H9 (cell line): ENCODE measurements around the gene TBC1D12. TPM values are rescaled to one million over a fixed set of nuclear protein-coding genes. Genes with fewer than 3 reads are reported as not detected.

Experiments
- DNase-seq: peaks from one replicate; pipeline ENCODE4 v3.0.0-alpha.2; 2017
- H2AFZ ChIP-seq: one replicate; pipeline ENCODE4 v1.6.1; 2013; ENCODE audit warnings: mild to moderate bottlenecking, low read length, control low read depth, moderate library complexity
- H2AK5ac ChIP-seq: 2 replicates; pipeline ENCODE4 v1.6.1; 2013; ENCODE audit warnings: low read length, control low read depth, mixed read lengths; ENCODE audit not compliant: insufficient read length
- H2BK120ac ChIP-seq: one replicate; pipeline ENCODE4 v1.6.1; 2013; ENCODE audit warnings: low read depth, mild to moderate bottlenecking, low read length, control low read depth, inconsistent platforms; ENCODE audit not compliant: poor library complexity, severe bottlenecking
- H2BK12ac ChIP-seq: 2 replicates; pipeline ENCODE4 v1.6.1; 2013; ENCODE audit warnings: low read length, control low read depth, mixed read lengths, low read depth; ENCODE audit not compliant: insufficient read length
- H2BK15ac ChIP-seq: 2 replicates; pipeline ENCODE4 v1.6.1; 2013; ENCODE audit warnings: low read depth, low read length, control low read depth
- H2BK20ac ChIP-seq: one replicate; pipeline ENCODE4 v1.6.1; 2013; ENCODE audit warnings: low read depth, mild to moderate bottlenecking, low read length, control low read depth, inconsistent platforms; ENCODE audit not compliant: poor library complexity, severe bottlenecking
- H2BK5ac ChIP-seq: 2 replicates; pipeline ENCODE4 v1.6.1; 2013; ENCODE audit warnings: low read length, control low read depth, mixed read lengths; ENCODE audit not compliant: insufficient read length
- H3K14ac ChIP-seq: 2 replicates; pipeline ENCODE4 v1.6.1; 2013; ENCODE audit warnings: low read length, control low read depth; ENCODE audit not compliant: insufficient read depth
- H3K18ac ChIP-seq: 2 replicates; pipeline ENCODE4 v1.6.1; 2013; ENCODE audit warnings: low read depth, mild to moderate bottlenecking, mixed read lengths, low read length, control low read depth; ENCODE audit not compliant: insufficient read length
- H3K23ac ChIP-seq: 2 replicates; pipeline ENCODE4 v1.6.1; 2013; ENCODE audit warnings: low read length, control low read depth, mixed read lengths, low read depth; ENCODE audit not compliant: insufficient read length
- H3K23me2 ChIP-seq: 2 replicates; pipeline ENCODE4 v1.6.1; 2013; ENCODE audit warnings: low read depth, mild to moderate bottlenecking, mixed read lengths, low read length, control low read depth; ENCODE audit not compliant: insufficient read length, poor library complexity, severe bottlenecking
- H3K27ac ChIP-seq: 2 replicates; pipeline ENCODE4 v1.5.1; 2013; ENCODE audit warnings: low read length, control low read depth, mixed read lengths, low read depth; ENCODE audit not compliant: insufficient read length
- H3K27me3 ChIP-seq: 2 replicates; pipeline ENCODE4 v1.6.1; 2013; ENCODE audit warnings: low read length, control low read depth, inconsistent platforms; ENCODE audit not compliant: insufficient read depth
- H3K4ac ChIP-seq: 2 replicates; pipeline ENCODE4 v1.6.1; 2013; ENCODE audit warnings: low read depth, mild to moderate bottlenecking, control low read depth, inconsistent platforms, low read length, moderate library complexity
- H3K4me1 ChIP-seq: 2 replicates; pipeline ENCODE4 v1.6.1; 2013; ENCODE audit warnings: low read length, control low read depth, inconsistent platforms; ENCODE audit not compliant: insufficient read depth
- H3K4me2 ChIP-seq: 2 replicates; pipeline ENCODE4 v1.6.1; 2013; ENCODE audit warnings: low read length, control low read depth, mixed read lengths; ENCODE audit not compliant: insufficient read length, insufficient read depth
- H3K56ac ChIP-seq: 2 replicates; pipeline ENCODE4 v1.6.1; 2013; ENCODE audit warnings: low read depth, mild to moderate bottlenecking, mixed read lengths, low read length, control low read depth; ENCODE audit not compliant: insufficient read length
- H3K79me1 ChIP-seq: 2 replicates; pipeline ENCODE4 v1.6.1; 2013; ENCODE audit warnings: low read depth, mild to moderate bottlenecking, moderate library complexity, low read length, control low read depth, inconsistent platforms; ENCODE audit not compliant: insufficient read depth, poor library complexity, severe bottlenecking
- H3K79me2 ChIP-seq: 2 replicates; pipeline ENCODE4 v1.6.1; 2013; ENCODE audit warnings: low read length, control low read depth, inconsistent platforms; ENCODE audit not compliant: insufficient read depth
- H3K9ac ChIP-seq: 2 replicates; pipeline ENCODE4 v1.6.1; 2013; ENCODE audit warnings: low read length, control low read depth, mixed read lengths; ENCODE audit not compliant: insufficient read length; ENCODE audit errors: extremely low read depth
- H3K9me3 ChIP-seq: one replicate; pipeline ENCODE4 v1.6.1; 2013; ENCODE audit warnings: low read depth, low read length, inconsistent platforms; ENCODE audit not compliant: control insufficient read depth
- H3T11ph ChIP-seq: one replicate; pipeline ENCODE4 v1.6.1; 2013; ENCODE audit warnings: mild to moderate bottlenecking, low read length, control low read depth, inconsistent platforms
- H4K20me1 ChIP-seq: one replicate; pipeline ENCODE4 v1.6.1; 2013; ENCODE audit not compliant: control insufficient read depth, insufficient read length, insufficient read depth
- H4K5ac ChIP-seq: 2 replicates; pipeline ENCODE4 v1.6.1; 2013; ENCODE audit warnings: low read depth, mild to moderate bottlenecking, mixed read lengths, low read length, control low read depth; ENCODE audit not compliant: insufficient read length
- H4K8ac ChIP-seq: replicated peaks from 2 replicates; pipeline ENCODE4 v1.6.1; 2013; ENCODE audit warnings: low read length, control low read depth, mixed read lengths, low read depth; ENCODE audit not compliant: insufficient read length
- H4K91ac ChIP-seq: 2 replicates; pipeline ENCODE4 v1.6.1; 2013; ENCODE audit warnings: low read depth, mild to moderate bottlenecking, moderate library complexity, mixed read lengths, low read length, control low read depth; ENCODE audit not compliant: insufficient read length
- H3K27ac Mint-ChIP-seq, 3 experiments: 2 replicates in 2 of 3; 3 replicates in 1 of 3; pipeline ENCODE4 v1.8.0; 2020 to 2021; ENCODE audit warnings: mixed read lengths in 3 of 3, mild to moderate bottlenecking in 1 of 3, moderate library complexity in 1 of 3
- H3K27me3 Mint-ChIP-seq: 2 replicates; pipeline ENCODE4 v1.8.0; 2021; ENCODE audit warnings: low read depth, mild to moderate bottlenecking, moderate library complexity, mixed read lengths
- H3K36me3 Mint-ChIP-seq, 3 experiments: 2 replicates in 2 of 3; 3 replicates in 1 of 3; pipeline ENCODE4 v1.8.0; 2020 to 2021; ENCODE audit warnings: low read depth in 3 of 3, mixed read lengths in 3 of 3; ENCODE audit not compliant: insufficient read depth in 1 of 3
- H3K4me1 Mint-ChIP-seq, 2 experiments: 2 replicates each; pipeline ENCODE4 v1.8.0; 2020; ENCODE audit warnings: mixed read lengths in 2 of 2
- H3K4me3 Mint-ChIP-seq, 2 experiments: 2 replicates in 1 of 2; 3 replicates in 1 of 2; pipeline ENCODE4 v1.8.0; 2020 to 2021; ENCODE audit warnings: mild to moderate bottlenecking in 2 of 2, mixed read lengths in 2 of 2, moderate library complexity in 1 of 2
- H3K9me3 Mint-ChIP-seq, 2 experiments: 2 replicates in 1 of 2; 3 replicates in 1 of 2; pipeline ENCODE4 v1.8.0; 2020; ENCODE audit warnings: mild to moderate bottlenecking in 2 of 2, mixed read lengths in 2 of 2, moderate library complexity in 1 of 2
- CTCF ChIP-seq: fragments of 200-600 bp; sonication (generic); conservative IDR thresholded peaks from 3 replicates; pipeline ENCODE4 v1.8.0; 2021; ENCODE audit warnings: antibody characterized with exemption, mild to moderate bottlenecking
- WGBS: extraction: QIAGEN DNeasy Blood & Tissue Kit; methylation state at CpG from one replicate; pipeline ENCODE4 v1.1.7; 2013; ENCODE audit warnings: missing lambda C conversion rate, low lambda C conversion rate, mixed read lengths; ENCODE audit not compliant: insufficient read length; ENCODE audit errors: extremely low coverage; 5-methylcytosine and 5-hydroxymethylcytosine counted together
- total RNA-seq: library from RNA; stranded (reverse); gene quantifications from 2 replicates; pipeline ENCODE4 v1.2.1, GENCODE V29; 2021

TBC1D12 gene
- total RNA-seq, 1 experiment from 2014 or later = 2.0 TPM

GRCh38 chr10:94412449-94412848 lies 10.1 kb downstream of the TBC1D12 start:
- no peak overlapping the region for H3T11ph ChIP-seq
- H3K18ac ChIP-seq = no peak overlapping the region
- no peak overlapping the region for H3K4me3 Mint-ChIP-seq
- no peaks in the 10 kb centered on the region for H3K23me2 ChIP-seq
- no peaks in the 10 kb centered on the region for H3K27me3 ChIP-seq
- H3K4me1 ChIP-seq = no peaks in the 10 kb centered on the region
- H4K5ac ChIP-seq = no peak overlapping the region
- H3K27me3 Mint-ChIP-seq = peaks cover 4% of the 10 kb centered on the region; the same call in 1 of the 2 replicates
- H3K9me3 ChIP-seq = no peaks in the 10 kb centered on the region
- H3K27ac Mint-ChIP-seq = no peak overlapping the region
- H2AK5ac ChIP-seq = no peak overlapping the region
- no peak overlapping the region for H3K4me2 ChIP-seq
- no peak for DNase-seq
- no peak overlapping the region for H2BK120ac ChIP-seq
- H4K91ac ChIP-seq = no peak overlapping the region
- H3K56ac ChIP-seq = no peak overlapping the region
- no peak for TF ChIP-seq CTCF
- H3K9ac ChIP-seq = no peak overlapping the region
- no peaks in the 10 kb centered on the region for H4K20me1 ChIP-seq
- H3K27ac ChIP-seq = no peak overlapping the region
- no peaks in the 10 kb centered on the region for H3K79me1 ChIP-seq
- H3K36me3 Mint-ChIP-seq = no peaks in the 10 kb centered on the region
- H2BK5ac ChIP-seq = no peak overlapping the region
- H3K4ac ChIP-seq = no peak overlapping the region
- no peak overlapping the region for H3K14ac ChIP-seq
- no peaks in the 10 kb centered on the region; the same call in 1 of the 2 replicates for H3K79me2 ChIP-seq
- no peak overlapping the region for H3K23ac ChIP-seq
- H3K9me3 Mint-ChIP-seq = no peaks in the 10 kb centered on the region
- no CpG with 5 or more reads among the region's 3 CpGs for WGBS
- no peak overlapping the region for H4K8ac ChIP-seq
- H3K4me1 Mint-ChIP-seq = peaks cover 0 to 3% of the 10 kb centered on the region in 2 experiments; a peak in 3 of 4 replicates
- no peak overlapping the region for H2BK12ac ChIP-seq
- no peak overlapping the region for H2BK15ac ChIP-seq
- no peak overlapping the region for H2BK20ac ChIP-seq
- no peak overlapping the region for H2AFZ ChIP-seq
